CMK (cell line): ENCODE data around the gene CYB5R3.

Source experiments
- DNase-seq: peaks from one replicate; pipeline ENCODE4 v3.0.0-alpha.2; 2010; ENCODE audit warnings: low read depth

Gene CYB5R3

DNA sequence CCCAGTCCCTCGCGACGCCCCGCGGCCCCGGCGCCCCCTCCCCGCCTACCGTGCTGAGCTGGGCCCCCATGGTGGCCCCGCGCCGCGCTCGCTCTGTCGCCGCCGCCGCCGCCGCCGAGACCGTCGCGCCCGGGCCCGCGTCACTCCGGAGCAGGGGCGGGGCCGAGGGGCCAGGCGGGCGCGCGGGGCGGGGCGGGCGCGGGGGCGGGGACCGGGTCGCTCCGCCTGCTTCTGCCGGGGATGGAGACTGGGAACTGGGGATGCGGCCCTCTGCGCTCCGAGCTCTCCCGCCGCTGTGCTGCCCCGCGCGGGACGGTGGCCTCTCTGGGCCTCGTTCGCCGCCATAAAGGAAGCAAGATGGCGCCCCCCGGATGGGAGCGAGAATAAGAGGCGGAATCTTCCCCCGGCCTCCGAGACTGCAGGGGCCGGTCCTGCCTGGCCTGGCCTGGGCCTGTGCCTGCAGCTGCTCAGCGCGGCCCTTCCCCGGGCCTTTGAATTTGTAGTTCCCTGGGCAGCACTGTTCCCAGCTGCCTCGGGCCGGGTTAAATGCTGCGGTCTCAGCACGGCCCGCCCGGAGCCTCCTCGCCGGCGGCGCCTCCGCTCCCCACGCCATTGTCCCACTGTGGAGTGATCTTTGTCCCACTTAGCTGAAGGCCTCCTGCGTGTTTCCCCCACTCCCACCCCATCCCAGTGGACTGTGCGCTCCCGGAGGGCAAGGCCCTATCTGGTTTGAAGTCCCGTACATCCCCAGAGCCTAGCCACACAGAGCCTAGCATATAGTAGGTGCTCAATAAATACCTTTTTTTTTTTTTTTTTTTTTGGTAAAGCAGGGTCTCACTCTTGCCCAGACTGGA lies at the start of gene CYB5R3:
TSS of gene CYB5R3 (minus strand) at position 147 of the 854 bp plus-strand sequence. CDS start at position 70, 77 bp downstream.
- DNase-seq = no peak

DNA sequence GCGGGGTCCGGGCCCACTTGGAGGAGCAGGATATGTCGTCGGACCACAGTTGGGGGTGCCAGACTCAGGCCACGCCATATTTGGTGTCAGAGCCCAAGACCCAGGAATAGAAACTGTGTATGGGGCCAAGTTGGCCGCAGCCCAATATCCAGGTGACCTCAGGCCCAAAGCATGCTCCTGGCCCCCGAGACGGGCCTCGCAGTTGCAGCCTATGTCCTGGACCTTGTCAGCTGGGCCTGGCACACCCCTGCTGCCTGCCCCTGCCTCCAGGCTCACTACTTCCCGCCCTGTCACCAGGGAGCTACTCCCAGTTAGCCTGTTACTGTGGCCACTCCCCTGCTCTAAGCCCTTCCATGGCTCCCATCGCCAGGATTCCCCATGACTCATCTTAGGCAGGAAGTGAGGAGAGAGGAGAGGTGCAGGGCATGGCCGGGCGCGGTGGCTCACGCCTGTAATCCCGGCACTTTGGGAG lies 48.4 kb upstream of the CYB5R3 start:
- no peak for DNase-seq

DNA sequence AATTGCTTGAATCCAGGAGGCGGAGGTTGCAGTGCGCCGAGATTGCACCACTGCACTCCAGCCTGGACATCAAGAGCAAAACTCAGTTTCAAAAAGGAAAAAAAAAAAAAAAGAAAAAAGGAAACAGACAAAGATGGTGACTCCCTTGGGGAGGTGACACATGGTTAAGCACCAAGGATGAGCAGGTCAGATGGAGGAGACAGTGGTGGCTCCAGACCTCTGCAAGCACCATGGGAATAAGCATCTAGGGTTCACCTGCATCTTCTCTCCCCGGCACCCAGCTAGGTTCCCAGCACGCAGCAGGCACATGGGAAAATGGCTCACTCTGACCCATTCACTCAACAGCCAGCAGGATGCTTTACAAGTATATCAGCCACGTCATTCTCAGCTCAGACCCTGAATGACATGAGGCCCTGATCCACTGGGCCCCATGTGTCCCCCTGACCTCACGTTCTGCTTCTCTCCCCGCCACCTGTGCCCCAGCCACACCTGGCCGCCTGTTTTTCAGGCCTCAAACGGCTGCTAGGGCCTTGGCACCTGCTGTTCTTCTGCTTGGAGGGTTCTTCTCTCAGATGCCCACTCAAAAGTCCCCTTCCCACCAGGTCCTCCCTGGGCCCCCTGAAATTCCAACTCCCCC lies 47.3 kb upstream of the CYB5R3 start:
- no peak for DNase-seq

DNA sequence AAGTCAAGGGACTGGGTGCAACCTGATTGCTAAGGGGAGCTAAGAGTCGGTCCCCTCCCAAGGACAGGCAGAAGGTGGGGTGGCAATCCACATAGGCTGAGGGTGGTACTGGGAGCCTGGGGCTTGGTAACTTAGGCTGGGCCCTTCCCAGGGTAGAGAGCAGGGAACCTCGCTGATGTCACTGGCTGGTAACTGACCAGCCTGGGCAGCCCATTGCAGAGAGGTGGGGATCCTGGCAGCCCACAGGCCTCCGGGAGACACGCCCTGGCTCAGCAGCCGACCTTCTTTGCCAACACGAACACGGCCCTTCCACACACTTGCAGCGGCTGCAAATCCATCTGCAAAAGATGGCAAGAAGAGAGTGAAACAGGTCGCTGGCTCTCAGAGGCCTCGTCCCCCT lies 46.1 kb upstream of the CYB5R3 start:
- DNase-seq = no peak

DNA sequence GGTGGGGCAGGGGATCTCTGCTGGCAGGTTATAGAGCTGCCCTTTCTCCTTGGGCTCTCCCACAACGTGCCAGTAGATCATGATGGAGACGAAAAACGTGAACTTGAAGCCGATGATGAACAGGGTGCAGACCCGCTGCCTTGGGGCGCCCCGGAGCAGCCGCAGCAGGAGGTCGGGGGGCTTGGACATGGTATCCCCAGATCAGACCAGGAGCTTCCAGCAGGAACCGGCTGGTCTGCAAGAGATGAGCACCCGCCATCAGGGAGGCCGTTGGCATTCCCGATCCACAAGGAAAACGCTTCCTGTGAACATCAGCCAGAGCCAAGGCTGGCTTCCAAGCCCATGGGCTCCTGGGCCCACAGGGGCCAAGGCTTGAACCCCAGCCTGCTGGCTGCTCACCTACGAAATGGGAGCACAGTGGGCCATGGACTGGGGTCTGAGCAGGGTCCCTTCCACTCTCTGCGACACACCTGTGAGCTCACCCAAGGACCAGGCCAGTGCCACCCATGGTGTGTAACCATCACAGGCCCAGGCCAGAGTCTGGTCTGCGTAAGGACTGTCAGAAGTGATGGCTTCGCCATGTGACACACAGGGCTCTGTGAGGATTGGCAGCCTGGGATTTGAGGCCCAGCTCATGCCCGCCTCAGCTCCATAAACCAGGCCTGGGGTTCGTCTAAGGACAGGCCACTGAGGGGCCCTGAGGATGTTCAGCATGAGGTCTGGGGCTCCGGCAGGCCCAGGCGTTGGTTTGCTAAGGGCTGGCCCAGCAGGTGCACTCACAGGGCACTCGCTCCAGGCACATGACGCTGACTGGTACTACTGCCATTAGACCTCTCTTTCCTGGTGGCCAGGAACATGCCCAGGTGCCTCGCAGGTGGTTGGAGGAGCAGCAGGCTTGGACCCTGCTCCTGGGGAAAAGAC lies 44.8 kb upstream of the CYB5R3 start:
- no peak for DNase-seq

DNA sequence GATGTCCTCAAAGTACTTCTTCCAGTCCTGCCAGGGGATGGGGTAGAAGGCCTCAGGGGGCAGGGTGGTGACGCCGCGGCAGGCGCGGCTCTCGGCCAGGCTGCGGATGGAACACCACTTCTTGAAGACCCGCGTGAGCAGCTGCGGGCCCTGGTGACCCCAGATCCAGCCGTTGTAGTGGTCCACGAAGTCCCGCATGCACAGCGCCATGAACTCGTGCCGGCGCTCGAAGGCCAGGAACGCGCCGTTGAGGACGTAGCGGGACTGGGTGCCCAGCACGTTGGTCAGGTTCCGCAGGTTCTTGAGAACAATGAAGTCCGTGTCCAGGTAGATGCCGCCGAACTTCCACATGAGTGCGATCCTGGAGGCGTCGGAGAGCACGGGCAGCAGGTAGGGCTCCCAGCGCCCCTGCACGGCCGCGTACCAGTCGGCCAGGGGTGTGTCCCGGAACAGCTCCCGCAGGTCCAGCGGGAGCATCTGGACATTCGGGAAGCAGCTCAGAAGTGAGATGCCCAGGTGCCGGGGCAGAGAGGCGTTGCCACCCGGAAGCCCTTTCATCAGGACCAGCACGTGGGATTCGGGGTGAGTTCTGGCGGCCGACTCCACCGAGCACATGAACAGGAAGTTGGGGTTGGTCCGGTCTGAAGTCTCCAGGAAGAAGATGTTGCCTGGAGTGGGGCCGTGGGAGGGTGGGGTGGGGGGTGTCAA lies 44.0 kb upstream of the CYB5R3 start:
- DNase-seq = no peak

DNA sequence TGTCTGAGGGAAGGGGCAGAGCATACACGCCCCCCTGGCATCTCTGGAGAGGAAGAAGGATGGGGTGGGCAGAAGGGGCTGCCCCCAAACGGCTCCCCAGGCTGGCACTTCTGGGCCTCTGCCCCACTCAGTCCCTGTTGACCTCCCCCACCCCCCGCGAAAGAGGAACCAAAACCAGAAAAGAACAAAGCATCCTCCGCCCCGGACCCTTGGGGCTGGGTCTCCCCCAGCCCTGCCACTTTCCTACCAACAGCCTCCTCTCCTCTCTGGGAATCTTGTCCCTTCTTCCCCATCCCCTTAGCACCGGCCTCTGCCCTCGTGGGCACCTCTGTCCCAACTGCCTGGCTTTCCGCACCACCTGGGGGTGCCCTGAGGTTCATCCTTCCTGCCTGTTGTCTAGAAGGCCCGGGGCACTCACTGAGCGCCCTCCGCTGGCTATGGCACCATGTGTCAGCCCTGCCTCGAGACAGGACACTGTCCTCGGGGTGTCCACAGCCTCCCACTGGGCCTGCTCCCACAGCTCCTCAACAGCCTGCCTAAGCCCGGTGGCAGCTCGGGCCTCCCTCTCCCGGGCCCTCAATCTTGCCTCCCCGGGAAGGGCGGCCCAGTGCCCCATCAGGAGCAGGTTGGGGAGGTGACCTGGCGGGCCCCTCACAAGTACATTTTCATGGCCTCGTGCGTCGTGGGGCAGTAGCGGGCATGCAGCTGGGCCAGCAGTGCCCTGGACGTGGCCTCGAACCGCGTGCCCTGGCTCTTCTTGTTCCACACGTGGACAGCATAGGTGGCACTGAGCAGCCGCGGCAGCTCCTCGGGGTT lies 43.3 kb upstream of the CYB5R3 start:
- DNase-seq = no peak

DNA sequence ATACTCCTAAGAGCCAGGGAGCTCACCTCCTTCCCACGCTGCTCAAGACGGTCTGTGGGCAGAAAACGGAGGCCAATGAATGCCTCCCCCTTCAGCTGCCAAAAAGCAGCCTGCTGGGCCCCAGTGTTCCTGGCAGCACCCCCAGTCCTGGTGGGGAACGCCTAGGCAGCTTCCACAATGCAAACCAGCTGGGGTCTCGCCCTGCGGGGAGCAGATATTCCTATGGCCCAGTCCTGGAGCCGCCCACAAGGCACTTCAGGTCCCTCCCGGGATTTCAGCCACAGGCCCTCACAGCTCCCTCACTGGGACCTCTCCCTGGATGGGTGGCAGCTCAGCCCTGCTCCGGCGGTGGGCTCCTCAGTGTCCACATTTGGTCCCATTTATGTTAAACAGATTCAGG lies 42.2 kb upstream of the CYB5R3 start:
- no peak for DNase-seq

DNA sequence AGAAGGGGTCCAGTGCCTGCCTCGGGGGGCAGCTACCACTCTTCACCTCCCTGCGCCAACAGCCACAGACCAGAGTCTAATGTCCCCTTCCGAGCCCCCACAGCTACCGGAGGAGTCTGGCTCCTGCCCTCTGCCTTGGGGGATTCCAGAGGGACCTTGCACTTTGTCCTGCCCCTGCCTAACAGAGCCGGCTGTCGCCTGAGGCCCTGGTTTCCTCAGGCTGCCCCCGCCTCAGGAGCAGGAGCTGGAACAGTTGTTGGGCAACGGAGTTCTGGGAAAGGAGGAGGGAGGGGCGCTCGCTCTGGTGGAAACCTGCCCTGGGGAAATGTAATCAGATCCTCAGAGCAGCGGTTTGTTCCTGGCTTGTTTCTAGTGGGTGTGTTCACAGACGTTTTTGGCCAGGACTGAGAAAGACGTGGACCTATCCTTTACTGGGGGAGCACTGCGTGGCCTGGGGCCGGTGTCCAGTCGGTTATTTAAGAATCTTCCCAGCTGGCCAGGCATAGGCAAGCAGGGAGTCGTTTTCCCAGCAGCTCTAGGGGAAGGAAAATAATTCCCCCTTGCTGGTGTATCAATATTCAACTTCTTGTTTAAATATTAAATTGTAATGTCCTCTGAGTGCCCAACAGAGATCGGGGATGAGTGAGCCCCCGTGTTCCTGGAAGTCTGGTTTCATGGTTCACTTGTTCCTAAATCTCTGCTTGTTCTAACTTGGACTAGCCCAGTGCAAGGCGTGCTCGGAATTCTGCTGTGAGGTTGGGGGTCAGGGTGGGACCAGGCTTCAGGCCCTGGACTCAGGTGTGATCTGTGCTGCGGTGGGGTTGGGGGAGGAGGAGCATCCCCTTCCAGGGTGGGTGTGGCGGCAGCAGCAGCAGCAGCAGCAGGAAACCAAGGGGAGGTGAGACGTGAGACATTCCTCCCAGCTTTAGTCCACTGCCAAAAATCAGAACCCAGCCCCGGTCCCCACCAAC lies 39.3 kb upstream of the CYB5R3 start:
- no peak for DNase-seq

DNA sequence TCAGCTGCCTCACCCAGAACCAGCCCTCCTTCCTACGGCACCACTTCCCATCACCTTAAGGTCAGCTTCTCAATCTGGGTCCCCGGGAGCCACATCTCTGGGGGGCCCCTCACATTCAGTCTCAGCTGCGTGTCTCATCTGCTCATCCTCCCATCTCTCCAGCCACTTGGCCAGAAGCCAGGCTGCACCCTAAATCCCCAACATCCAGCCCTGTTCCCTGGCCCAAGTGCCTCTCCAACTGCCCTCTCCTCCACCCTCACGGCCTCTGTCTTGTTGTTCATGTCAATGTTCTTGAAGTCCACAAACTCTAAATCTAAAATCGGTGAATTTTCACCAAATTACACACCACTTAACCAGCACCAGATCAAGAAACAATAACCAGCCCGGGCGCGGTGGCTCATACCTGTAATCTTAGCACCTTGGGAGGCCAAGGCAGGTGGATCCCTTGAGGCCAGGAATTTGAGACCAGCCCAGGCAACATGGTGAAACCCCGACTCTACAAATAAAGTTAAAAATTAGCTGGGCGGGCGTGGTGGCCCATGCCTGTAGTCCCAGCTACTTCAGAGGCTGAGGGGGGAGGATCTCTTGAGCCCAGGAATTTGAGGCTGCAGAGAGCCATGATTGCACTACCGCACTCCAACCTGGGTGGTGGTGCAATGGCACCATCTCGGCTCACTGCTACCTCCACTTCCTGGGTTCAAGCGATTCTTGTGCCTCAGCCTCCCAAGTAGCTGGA lies 37.7 kb upstream of the CYB5R3 start:
- DNase-seq = no peak

DNA sequence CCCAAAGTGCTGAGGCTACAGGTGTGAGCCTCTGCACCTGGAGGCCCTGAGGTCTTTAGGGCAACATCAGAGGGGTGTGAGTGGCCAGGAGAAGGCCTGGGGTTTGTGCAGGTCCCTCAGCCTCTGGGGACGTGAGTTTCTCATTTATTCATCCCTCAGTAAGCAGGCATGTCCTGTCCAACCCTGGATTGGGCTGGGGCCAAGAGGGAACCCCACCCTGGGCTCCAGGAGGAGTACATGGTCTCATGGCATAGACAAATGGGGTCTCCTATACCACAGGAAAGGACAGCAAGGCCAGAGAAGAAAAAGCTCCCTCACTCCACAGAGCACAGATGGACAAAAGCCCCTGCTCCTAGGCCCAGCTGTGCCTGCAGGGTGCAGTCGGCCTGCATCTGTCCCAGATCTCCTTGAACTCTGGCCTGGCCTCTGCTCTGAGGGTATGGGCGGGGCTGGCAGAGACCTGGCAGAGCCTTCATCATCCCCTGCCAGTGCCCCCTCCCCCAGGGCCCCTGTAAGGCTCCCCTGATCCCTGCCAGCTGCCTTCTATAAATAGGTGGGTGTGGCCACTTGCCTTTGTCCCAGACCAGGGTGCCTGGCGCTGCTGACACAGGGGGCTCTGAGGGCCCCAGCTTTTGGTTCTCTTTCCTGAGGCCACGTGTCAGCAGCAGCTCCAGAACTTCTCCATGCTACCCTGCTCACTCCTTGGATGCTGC lies 36.9 kb upstream of the CYB5R3 start:
- DNase-seq = no peak

DNA sequence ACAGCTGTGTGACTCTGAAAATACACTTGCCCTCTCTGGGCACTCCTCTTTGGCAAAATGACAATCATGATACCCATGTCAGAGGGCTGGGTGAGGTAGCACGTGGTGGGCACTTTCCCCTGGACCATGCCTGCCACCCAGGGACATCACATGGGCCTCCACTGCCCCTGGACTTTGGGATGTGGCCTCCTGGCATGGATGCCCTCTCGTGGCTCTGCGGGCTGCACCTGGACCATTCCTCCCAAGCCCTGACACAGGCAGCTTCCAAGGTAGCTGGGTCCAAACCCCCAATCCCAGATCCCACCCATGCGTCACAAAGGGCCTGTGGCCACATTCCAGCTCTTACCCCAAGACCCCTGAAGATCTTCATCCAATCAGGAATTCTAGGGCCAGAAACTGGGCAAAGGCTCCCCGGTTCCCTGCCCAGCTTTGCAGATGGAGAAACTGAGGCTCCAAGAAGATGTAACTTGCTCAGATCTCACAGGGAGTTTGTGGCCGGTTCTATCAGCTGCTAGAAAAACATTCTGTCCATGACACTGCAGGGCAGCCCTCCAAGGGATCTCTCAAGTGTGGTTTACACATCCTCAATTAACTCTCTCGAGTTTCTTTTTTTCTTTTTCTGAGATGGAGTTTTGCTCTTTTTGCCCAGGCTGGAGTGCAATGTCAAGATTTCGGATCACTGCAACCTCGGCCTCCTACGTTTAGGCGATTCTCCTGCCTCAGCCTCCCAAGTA lies 35.4 kb upstream of the CYB5R3 start:
- no peak for DNase-seq

DNA sequence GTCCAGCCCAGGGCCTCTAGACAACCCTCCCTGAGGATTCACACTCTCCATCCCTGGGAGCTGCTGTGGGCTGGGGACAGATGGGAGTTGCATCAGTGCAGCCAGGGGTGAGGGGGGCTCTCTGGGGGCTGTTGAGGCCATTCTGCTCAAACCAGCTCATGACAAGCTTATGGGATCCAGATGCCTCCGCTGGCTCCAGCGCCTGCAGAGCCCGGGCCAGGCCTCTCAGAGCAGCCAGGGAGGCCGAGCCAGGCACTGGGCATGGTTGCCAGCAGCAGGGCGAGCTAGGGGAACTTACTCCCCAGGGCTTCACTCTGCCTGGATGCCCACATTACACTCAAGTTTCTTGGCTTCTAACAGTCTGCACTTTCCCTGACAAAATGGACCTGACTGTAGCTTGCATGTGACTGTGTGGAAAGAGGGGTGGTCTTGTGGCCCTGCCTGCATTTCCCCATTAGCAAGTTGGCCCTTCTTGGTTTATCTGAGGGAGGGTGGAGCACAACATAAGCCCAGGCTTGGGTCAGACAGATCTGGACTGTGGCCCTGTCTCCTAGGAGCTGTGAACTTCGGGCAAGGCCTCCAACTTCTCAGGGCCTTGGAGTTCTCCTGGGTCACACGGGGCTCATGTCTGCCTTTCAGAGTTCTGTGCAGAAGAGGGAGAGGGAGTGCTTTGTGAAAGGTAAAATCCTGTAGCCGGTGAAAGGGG lies 34.5 kb upstream of the CYB5R3 start:
- no peak for DNase-seq

DNA sequence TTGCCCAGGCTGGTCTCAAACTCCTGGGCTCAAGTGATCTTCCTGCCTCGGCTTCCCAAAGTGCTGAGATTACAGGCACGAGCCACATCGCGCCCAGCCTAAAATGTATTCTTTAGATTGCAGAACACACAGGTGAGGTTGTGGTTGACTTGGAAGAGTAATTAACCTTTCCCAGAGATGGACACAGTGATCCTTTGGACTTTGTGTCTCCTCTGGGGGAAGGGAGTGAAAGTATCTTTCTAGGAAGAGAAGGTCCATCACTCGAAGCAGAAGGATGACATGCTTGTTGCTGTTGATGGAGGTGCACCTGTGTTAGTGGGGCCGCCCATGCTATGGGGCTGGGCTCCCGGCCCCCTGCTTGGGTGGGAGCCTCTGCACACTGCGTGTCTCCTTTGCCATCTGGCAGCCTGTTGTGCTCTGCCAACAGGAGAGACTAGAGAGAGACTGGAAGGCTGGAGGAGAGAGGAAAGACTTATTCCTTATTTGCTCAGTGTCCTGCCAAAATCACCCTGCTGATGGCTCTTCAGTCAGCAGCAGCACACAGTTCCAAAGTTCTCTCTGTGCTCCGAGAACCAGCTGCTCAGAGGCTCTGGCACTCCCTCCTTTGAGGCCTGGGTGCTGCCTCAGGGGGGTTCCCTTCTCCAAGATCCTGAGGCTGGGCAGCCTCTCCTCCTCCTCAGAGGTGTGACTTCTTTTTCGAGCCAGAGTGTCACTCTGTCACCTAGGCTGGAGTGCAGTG lies 33.1 kb upstream of the CYB5R3 start:
- DNase-seq = no peak

DNA sequence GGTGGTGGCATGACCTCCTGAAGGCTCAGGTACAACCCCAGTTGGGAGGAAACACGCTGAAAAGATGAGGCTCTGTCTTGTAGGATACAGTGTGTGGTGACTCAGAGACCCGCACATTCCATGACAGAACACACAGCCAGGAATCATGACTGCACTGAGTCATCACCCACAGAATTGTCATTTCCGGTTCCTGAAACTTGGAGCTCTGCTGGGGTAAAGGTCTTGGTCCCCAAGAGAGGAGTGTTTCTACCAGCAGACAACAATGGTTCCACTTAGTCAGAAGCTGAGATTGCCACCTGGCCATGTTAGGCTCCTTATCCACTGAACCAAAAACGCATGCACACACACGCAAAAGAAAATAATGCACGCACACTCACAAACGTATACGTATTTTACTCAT lies 31.5 kb upstream of the CYB5R3 start:
- no peak for DNase-seq

DNA sequence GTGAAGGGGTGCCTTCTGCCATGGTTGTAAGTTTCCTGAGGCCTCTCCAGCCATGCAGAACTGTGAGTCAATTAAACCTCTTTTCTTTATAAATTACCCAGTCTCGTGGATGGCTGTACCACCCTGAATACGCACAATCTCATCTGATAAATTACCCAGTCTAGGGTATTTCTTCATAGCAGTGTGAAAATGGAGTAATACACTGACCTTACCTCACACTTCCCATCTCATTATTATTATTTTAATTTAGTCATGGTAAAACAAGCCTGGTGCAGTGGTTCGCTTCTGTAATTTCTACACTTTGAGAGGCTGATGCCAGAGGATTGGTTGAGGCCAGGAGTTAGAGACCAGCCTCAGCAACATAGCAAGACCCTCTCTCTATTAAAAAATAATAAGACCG lies 30.5 kb upstream of the CYB5R3 start:
- DNase-seq = no peak
